NCI-H510A treated with DMSO at 0.1 percent for 48 hours (cell line): Measurements from ENCODE around the gene STK32A.
"Not testable (repeated sequence)": the region's sequence is repeated elsewhere in the genome, so short reads cannot be mapped to it uniquely, and the experiment has no call there.

ENCODE experiments used
- DNase-seq: peaks from one replicate; lab custom pipeline; 2025; lab: John Stamatoyannopoulos, UW

Gene STK32A

DNA sequence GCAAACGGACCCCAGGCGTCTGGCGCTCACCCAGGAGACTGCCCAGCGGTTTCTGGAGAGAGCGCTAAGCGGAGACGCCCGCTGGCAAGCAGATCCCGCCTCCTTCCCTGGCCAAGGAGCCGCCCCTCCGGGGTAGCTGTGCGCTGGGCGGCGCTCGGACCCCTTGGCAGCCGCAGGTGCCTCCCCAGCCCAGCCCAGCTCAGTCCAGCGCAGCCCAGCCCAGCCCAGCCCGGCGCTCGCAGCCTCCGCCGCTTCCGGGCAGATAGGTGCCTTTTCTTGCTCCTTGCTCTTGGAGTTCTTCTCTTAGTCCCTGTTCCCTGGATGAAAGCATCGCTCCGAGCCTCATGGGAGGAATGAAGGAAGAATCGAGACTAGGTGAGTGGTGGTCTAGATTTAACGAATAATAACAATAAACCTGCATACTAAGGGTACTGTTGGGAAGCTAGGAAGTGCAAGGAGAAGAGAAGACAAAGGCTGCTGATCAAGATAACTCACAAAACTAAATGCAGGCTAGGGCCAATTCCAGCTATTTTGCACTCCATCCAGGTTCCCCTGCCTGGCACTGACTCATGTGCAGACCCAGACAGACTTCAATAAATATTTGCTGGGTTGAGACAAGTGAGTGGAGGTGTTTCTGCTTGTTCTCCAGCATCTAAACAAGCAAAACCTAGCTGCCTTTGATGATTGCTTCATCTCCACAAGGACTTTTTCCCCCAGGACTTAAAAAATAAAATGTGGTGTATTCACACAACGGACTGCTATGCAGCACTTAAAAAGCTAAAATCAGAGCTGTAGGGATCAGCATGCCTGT is at the start of gene STK32A:
STK32A (plus strand) TSS at position 202 of the 811 bp plus-strand sequence. CDS start 4,609 bp downstream, outside the sequence.
- peak; percentile 63 for DNase-seq

DNA sequence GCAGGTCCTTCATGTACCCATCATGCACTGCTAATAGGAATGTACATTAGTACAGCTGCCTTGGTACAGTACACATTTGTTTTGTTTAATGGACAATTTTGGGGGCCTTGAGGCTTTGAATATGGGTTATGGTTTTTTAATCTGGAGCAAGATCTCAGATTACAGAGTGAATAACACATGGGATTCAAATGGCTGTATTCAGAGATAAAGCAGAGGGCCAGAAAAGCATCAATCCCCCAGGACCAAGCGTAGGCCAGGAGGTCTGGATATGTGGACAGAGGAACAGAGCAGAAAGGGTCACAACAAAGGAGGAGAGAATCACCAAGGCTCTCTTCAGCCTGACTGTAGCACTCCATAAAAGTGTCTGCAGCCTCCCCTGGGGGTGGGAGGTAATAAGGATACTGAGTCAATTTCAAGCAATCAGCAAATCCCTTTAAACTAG is 47.7 kb upstream of the STK32A start:
- no peak for DNase-seq

DNA sequence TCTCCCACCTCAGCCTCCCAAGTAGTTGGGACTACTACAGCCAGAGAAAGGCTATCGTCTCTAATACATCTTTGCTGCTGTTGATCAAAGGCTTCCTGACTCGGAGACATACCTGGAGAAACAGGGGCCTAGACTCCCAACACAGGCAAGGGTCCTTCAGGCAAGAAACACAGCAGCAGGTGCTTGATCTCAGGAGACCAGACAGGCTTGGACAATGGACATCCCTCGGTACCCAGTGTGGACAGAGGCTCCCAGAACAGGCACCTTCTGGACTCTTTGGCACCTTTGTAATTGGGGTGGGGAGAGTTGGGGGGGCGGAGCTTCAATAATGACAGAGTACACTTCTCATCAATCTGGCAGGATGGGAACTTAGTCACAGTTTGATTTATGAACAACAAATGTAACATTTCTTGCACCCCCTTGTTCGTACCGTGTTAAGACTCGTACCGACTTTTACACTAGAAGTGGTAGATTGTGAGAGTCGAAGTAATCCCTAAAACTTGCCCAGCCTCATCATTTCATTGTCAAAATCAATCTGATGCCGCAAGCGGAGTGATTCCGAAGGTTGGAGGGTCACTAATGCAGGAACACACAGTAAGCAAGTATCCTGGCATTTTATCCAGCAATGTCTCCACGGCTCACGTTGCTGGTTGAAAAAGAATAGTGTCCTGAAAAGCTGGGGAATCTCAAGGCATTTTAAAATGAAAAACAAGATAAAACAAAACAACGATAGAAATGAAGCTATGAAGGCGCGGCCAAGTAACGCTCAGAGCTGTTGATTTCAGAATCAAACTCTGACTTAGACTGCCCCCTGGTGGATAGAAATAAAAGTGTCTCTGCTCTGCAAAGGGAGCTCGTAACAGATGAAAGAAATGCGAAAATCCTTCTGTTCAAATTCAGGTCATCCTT is 46.4 kb upstream of the STK32A start:
- DNase-seq = peak; percentile 84

DNA sequence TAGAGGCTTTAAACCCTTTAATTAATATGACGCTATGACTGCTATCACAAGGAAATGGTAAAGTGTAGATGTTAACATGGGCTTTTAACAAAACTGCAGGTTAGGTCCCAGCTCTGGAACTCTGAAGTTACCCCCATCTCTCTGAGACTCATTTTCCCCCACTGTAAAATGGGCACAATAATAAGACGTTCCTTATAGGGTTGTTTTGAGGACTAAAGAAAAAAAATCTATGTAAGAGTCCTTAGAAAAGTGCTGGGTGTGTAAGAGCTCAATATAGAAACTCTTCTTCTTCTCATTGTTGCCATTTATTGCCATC is 45.8 kb upstream of the STK32A start:
- DNase-seq = no peak

DNA sequence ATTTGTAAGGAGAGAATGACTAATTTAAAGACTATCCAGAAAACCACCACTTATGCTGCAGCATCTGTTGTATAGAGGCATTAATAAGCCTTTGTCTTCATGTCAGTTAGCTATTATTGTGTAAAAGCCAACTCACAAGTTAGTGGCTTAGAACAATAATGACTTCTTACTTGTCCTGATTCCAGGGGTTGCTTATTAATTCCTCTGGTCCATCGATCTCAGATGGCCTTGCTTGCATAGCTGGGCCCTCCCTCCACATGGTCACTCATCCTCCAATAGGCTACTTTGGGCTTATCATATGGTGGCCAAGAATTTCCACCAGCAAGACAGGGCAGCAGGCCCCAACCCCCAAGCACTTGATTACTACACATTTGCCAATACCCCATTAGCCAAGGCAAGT is 44.5 kb upstream of the STK32A start:
- no peak for DNase-seq

GRCh38 chr5:147193123-147193522 is 41.7 kb upstream of the STK32A start:
- no peak for DNase-seq

- DNase-seq = no peak
Measured at GRCh38 chr5:147200004-147200403, 34.8 kb upstream of the STK32A start.

- no peak for DNase-seq
Measured at GRCh38 chr5:147203213-147203612, 31.6 kb upstream of the STK32A start.

- no peak for DNase-seq
Measured at GRCh38 chr5:147204576-147204975, 30.2 kb upstream of the STK32A start.

DNA sequence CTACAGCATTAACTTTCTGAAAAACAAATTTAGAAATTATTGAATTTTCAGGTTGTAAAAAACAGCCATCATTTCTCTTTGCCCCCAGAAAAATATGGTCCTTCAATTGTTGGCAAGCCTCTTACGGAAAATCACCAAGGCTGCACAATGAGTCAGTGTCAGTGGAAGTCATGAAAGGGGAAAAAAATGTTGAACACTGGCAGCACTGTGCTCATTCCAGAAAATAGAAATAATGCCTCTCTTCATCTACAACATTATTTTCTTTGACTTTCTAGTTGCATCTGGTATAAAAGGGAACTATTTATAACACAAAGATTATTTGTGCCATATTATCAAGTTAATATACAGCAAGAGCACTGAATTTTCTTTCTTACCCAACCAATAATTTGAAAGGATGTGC is 26.7 kb upstream of the STK32A start:
- no peak for DNase-seq

DNA sequence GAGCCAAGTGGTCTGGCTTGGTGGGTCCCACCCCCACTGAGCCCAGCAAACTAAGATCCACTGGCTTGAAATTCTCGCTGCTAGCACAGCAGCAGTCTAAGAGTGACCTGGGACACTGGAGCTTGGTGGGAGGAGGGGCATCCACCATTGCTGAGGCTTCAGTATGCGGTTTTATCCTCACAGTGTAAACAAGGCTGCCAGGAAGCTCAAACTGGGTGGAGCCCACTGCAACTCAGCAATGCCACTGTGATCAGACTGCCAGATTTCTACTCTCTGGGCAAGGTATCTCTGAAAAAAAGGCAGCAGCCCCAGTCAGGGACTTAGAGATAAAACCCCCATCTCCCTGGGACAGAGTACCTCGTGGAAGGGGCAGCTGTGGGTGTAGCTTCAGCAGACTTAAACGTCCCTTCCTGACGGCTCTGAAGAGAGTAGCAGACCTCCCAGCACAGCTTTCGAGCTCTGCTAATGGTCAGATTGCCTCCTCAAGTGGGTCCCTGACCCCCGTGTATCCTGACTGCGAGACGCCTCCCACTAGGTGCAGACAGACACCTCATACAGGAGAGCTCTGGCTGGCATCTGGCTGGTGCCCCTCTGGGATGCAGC is 18.2 kb upstream of the STK32A start:
- DNase-seq = peak; percentile 58

DNA sequence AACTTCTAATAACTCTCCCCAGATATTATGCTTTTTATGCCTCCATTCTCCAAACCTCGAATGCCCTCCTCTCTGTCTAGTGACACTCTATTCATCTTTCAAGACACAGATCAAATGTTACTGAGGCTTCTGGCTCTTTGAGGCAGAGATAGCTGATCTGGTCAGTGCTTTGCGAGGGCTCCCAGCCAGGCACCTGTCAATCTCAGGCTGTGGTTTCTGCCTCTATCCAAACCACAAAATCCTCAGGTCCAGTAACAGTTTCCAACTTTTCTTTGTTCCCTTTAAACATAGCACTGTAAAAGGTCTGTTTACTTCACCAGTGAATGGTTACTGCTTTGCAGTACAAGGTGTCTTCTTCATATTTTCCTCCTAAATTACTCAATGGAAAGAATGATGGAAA is 11.5 kb upstream of the STK32A start:
- DNase-seq = no peak

DNA sequence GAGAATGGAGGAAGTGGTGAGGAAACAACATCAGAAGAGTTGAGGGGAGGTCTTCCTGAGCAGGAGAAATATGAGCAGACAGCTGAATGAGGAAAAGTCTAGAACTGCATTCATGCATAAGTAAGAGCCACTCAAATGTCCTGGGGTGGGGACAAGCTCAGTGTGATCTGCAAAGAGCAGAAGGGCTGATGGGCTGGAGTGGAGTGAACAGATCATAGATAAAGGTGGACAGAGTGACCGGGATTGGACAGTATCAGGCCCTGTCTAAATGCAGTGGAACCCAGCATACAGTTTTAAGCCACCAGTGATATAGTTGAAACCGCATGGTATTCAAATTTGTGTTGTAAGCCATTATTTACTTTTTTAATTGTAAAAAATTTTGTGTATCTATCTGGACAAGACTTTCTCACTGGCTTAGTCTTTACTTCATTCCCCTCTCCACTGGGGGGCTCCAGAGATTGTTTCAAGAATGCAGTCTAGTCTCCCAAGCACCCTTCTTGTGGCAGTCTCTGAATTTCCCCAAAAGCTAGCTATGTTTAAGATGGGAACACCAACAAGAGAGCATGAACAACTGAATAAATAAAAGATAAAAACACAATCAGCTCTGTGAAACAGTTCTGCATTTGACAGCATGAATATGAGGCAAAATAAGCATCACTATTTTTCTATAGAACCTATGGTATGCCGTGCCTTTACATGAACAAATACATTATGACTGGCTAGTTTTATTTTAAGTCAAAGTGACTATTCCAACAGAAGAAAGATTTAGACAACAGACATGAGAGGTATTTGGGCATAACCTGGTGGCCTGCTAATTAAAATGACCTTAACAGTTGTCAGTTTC is 10.7 kb upstream of the STK32A start:
- peak; percentile 39 for DNase-seq

DNA sequence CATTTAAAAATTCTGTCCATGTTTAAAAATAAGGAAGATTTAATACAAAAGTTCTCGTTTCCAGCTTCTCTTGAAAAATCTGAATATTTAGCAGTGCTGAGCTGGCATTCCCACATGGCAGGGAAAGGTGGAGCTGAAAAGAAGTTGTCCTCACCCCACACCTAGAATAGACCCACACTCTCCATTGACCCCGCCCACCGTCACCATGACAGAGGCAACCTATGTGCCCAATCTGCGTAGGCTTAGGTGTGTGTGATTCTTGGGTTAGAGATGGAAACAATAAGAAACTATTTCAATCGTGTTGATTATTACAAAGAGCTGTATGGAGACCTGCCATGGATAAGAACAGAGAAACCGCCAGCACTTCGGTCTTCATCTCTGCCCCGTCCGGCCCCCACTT is 8.9 kb upstream of the STK32A start:
- no peak for DNase-seq

- DNase-seq = no peak
Measured at GRCh38 chr5:147226512-147226911, 8.3 kb upstream of the STK32A start.

DNA sequence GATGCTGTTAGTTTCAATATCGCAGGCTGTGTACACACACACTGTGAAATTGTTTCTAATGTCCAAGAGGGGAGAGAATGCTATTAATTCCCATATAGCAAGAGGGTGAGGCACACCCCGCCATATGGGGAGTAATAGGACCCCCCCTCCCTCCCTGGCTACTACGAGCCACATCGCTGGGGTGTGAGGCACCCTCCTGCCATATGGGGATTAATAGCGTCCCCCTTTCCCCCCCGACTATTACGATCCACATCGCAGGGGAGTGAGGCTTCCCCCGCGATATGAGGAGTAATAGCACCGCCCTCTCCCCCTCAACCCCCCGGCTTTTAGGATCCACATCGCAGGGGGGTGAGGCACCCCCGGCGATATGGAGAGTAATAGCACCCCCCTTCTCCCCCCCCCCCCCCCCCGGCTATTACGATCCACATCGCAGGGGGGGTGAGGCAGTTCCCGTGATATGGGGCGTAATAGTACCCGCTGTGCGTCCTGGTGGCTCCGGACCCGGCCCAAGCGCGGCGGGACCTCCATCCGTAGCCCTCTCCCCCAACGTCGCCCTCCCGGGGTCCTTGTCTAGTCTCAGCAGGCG is 494 bp upstream of the STK32A start:
- DNase-seq = no peak

DNA sequence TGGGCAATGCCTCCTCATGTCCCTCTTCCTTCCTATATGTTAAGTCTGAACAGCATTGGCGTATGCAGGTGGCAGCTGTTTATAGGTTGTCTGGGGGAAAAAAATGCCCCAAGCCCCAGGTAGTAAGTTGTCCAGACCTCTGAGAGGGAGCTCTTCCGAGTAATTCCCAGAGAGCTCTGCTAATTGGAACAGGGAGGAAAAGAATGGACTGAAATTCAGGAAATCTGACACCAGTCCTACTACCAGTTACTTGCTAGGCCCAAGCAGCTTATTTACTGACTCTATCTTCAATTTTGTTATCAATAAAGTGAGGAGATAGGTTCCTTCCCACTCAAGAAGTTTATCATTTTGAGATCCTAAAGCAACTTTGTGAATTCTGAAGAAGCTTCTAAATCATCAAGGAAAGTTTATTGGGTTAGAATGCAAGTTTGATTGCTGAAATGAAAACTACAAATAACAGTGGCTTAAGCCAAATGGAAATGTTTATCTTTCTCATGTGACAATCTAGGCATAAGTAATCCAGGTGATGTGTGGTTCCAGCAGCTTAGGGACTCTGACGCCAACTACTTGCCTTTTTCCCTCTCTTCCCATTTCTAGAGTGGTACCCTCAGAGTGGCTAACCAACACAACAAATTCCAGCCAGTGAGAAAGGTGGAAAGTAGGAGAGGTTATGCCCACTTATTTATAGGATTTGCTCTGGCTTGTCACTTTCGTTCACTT is 5.6 kb downstream of the STK32A start:
- DNase-seq = peak; percentile 11

- DNase-seq = not testable (repeated sequence)
Measured at GRCh38 chr5:147243238-147243637, 8.4 kb downstream of the STK32A start.

GRCh38 chr5:147245381-147246165 is 10.7 kb downstream of the STK32A start:
- DNase-seq = no peak

- no peak for DNase-seq
Measured at GRCh38 chr5:147248561-147248960, 13.7 kb downstream of the STK32A start.
